Measurements from ENCODE around the gene PHACTR1.
A peak's percentile ranks its signal among the peaks of the same experiment; 100 is the strongest.

The PHACTR1 gene

GRCh38 chr6:13262302-13263230 lies 546.0 kb downstream of the PHACTR1 start:
- FAIRE-seq: peak; percentile 68
- DNase-seq (ENCODE audit: extremely low spot score, insufficient read length, low read depth): no peak

- FAIRE-seq: peak; percentile 68
- DNase-seq (ENCODE audit: extremely low spot score, insufficient read length, low read depth): no peak
Observed at GRCh38 chr6:13263669-13264068, 547.1 kb downstream of the PHACTR1 start.

GRCh38 chr6:13267142-13267651 lies 550.6 kb downstream of the PHACTR1 start:
- DNase-seq (ENCODE audit: extremely low spot score, insufficient read length, low read depth): no peak
- FAIRE-seq: no peak

GRCh38 chr6:13268913-13269518 lies 552.4 kb downstream of the PHACTR1 start:
- FAIRE-seq (no peak), DNase-seq (ENCODE audit: extremely low spot score, insufficient read length, low read depth) (no peak)

- FAIRE-seq: peak; percentile 60
- no peak for DNase-seq (ENCODE audit: extremely low spot score, insufficient read length, low read depth)
Observed at GRCh38 chr6:13272131-13273046, 555.8 kb downstream of the PHACTR1 start.

GRCh38 chr6:13273202-13273930 lies 556.8 kb downstream of the PHACTR1 start:
- DNase-seq (ENCODE audit: extremely low spot score, insufficient read length, low read depth) (no peak), FAIRE-seq (no peak)

- FAIRE-seq: peak; percentile 89
- no peak for DNase-seq (ENCODE audit: extremely low spot score, insufficient read length, low read depth)
Observed at GRCh38 chr6:13273931-13274706, 557.6 kb downstream of the PHACTR1 start.

- FAIRE-seq (no peak), DNase-seq (ENCODE audit: extremely low spot score, insufficient read length, low read depth) (no peak)
Observed at GRCh38 chr6:13274707-13275434, 558.3 kb downstream of the PHACTR1 start.

- FAIRE-seq: peak; percentile 49
Observed at GRCh38 chr6:13275435-13275989, 558.9 kb downstream of the PHACTR1 start.

GRCh38 chr6:13277231-13277630 lies 560.7 kb downstream of the PHACTR1 start:
- no peak for FAIRE-seq
- no peak for DNase-seq (ENCODE audit: extremely low spot score, insufficient read length, low read depth)

More at GRCh38 chr6:13275435-13275989, 558.9 kb downstream of the PHACTR1 start:
- no peak for DNase-seq (ENCODE audit: extremely low spot score, insufficient read length, low read depth)

- FAIRE-seq: no peak
- no peak for DNase-seq (ENCODE audit: extremely low spot score, insufficient read length, low read depth)
Observed at GRCh38 chr6:13278164-13278563, 561.6 kb downstream of the PHACTR1 start.

- DNase-seq (ENCODE audit: extremely low spot score, insufficient read length, low read depth): no peak
- no peak for FAIRE-seq
Observed at GRCh38 chr6:13278991-13279390, 562.4 kb downstream of the PHACTR1 start.

GRCh38 chr6:13280254-13280653 lies 563.7 kb downstream of the PHACTR1 start:
- DNase-seq (ENCODE audit: extremely low spot score, insufficient read length, low read depth): no peak
- no peak for FAIRE-seq

- DNase-seq (ENCODE audit: extremely low spot score, insufficient read length, low read depth) (no peak), FAIRE-seq (no peak)
Observed at GRCh38 chr6:13281686-13282085, 565.1 kb downstream of the PHACTR1 start.

GRCh38 chr6:13282393-13283069 lies 566.0 kb downstream of the PHACTR1 start:
- no peak for FAIRE-seq
- DNase-seq (ENCODE audit: extremely low spot score, insufficient read length, low read depth): no peak

GRCh38 chr6:13283331-13283730 lies 566.8 kb downstream of the PHACTR1 start:
- no peak for DNase-seq (ENCODE audit: extremely low spot score, insufficient read length, low read depth)
- no peak for FAIRE-seq

- DNase-seq (ENCODE audit: extremely low spot score, insufficient read length, low read depth) (no peak), FAIRE-seq (no peak)
Observed at GRCh38 chr6:13284646-13285045, 568.1 kb downstream of the PHACTR1 start.
